ENCODE data around the gene PPP1R13B. TPM values are rescaled to one million over a fixed set of nuclear protein-coding genes. Genes with fewer than 3 reads are reported as not detected.

Gene PPP1R13B
- total RNA-seq, 1 experiment from 2014 or later: 10.3 TPM

DNA sequence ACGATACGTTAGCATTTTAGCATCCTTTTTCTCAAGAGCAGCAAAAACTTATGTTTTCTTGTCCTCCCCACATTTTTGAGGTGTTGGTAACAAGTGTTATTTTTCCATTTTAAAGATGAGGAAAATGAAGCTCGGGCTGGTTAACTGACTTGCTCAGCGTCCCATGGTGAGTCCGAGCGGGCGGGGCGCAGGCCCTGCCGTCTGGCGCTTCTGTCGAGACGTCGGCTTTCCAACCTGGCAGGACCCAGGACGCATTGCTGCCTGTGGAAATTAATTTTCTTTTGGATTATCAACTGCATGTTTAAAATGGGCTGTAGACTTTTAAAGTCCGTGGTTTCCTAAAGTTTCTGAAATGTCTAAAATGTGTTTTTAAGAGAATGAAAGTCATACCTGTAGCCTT, 162.5 kb downstream of the PPP1R13B start:
- TF ChIP-seq JAZF1 (CRISPR knock-in tag; IDR thresholded peaks at IDR 0.05): no peak
- TF ChIP-seq TP53 (CRISPR knock-in tag; IDR thresholded peaks at IDR 0.05): no peak
- TF ChIP-seq GRHL2 (CRISPR knock-in tag; IDR thresholded peaks at IDR 0.05; ENCODE audit: insufficient replicate concordance, severe bottlenecking): no peak
- TF ChIP-seq, protein P1, sequence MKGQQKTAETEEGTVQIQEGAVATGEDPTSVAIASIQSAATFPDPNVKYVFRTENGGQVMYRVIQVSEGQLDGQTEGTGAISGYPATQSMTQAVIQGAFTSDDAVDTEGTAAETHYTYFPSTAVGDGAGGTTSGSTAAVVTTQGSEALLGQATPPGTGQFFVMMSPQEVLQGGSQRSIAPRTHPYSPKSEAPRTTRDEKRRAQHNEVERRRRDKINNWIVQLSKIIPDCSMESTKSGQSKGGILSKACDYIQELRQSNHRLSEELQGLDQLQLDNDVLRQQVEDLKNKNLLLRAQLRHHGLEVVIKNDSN (CRISPR knock-in tag; IDR thresholded peaks at IDR 0.05): no peak
- no peak for TF ChIP-seq EMX1 (CRISPR knock-in tag; IDR thresholded peaks at IDR 0.05)
- TF ChIP-seq ATF1 (CRISPR knock-in tag; IDR thresholded peaks at IDR 0.05): no peak
- no peak for TF ChIP-seq RORB (CRISPR knock-in tag; IDR thresholded peaks at IDR 0.05)
- TF ChIP-seq, protein P2, sequence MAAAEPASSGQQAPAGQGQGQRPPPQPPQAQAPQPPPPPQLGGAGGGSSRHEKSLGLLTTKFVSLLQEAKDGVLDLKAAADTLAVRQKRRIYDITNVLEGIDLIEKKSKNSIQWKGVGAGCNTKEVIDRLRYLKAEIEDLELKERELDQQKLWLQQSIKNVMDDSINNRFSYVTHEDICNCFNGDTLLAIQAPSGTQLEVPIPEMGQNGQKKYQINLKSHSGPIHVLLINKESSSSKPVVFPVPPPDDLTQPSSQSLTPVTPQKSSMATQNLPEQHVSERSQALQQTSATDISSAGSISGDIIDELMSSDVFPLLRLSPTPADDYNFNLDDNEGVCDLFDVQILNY (CRISPR knock-in tag; IDR thresholded peaks at IDR 0.05): no peak
- no peak for TF ChIP-seq ZNF416 (CRISPR knock-in tag; IDR thresholded peaks at IDR 0.05)
- no peak for TF ChIP-seq TCF7 (CRISPR knock-in tag; IDR thresholded peaks at IDR 0.05; ENCODE audit: low read depth)
- TF ChIP-seq, protein P3, sequence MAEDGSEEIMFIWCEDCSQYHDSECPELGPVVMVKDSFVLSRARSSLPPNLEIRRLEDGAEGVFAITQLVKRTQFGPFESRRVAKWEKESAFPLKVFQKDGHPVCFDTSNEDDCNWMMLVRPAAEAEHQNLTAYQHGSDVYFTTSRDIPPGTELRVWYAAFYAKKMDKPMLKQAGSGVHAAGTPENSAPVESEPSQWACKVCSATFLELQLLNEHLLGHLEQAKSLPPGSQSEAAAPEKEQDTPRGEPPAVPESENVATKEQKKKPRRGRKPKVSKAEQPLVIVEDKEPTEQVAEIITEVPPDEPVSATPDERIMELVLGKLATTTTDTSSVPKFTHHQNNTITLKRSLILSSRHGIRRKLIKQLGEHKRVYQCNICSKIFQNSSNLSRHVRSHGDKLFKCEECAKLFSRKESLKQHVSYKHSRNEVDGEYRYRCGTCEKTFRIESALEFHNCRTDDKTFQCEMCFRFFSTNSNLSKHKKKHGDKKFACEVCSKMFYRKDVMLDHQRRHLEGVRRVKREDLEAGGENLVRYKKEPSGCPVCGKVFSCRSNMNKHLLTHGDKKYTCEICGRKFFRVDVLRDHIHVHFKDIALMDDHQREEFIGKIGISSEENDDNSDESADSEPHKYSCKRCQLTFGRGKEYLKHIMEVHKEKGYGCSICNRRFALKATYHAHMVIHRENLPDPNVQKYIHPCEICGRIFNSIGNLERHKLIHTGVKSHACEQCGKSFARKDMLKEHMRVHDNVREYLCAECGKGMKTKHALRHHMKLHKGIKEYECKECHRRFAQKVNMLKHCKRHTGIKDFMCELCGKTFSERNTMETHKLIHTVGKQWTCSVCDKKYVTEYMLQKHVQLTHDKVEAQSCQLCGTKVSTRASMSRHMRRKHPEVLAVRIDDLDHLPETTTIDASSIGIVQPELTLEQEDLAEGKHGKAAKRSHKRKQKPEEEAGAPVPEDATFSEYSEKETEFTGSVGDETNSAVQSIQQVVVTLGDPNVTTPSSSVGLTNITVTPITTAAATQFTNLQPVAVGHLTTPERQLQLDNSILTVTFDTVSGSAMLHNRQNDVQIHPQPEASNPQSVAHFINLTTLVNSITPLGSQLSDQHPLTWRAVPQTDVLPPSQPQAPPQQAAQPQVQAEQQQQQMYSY (CRISPR knock-in tag; IDR thresholded peaks at IDR 0.05): no peak
- ATAC-seq (no peak), DNase-seq (ENCODE audit: low spot score) (no peak)
- ChIA-PET CTCF (no interaction called here), POLR2A (interaction anchor here (0.5 kb wide), 1 partner anchor 27 kb away, joined by 4 read pairs; no protein-coding TSS in a partner anchor)
- no peaks in the 10 kb centered on the region for H3K27me3 Mint-ChIP-seq (ENCODE audit: low read depth)
- H3K27ac Mint-ChIP-seq: no peak overlapping the region
- H3K4me3 Mint-ChIP-seq: no peak overlapping the region
- peaks cover 59% of the 10 kb centered on the region for H3K36me3 Mint-ChIP-seq
- H3K4me1 Mint-ChIP-seq: no peaks in the 10 kb centered on the region; the same call in 1 of the 2 replicates
- H3K9me3 Mint-ChIP-seq: no peaks in the 10 kb centered on the region

DNA sequence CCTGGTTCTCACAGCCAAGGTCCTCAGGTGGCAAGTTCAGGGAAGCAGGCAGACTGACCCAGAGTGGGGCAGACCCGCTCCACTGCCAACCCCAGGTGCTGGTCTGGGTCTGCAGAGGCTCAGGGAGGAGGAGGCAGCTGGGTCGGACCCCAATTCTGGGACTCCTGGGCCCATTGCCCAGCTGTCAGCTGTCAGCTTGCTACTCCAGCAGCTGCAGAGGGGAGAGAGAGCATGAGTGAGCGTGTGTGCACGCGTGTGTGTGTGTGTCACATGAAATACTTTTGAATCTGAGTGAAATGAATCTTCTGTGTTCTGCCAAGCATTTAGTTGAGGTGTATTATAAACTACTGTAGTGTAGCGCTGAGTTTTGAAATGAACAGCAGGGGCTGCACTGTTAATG, 162.9 kb downstream of the PPP1R13B start:
- no peak for DNase-seq (ENCODE audit: low spot score)
- Mint-ChIP-seq H3K4me1 (no peaks in the 10 kb centered on the region; the same call in 1 of the 2 replicates), H3K9me3 (no peaks in the 10 kb centered on the region), H3K27me3 (ENCODE audit: low read depth) (no peaks in the 10 kb centered on the region), H3K27ac (no peak overlapping the region), H3K36me3 (peaks cover 61% of the 10 kb centered on the region), H3K4me3 (no peak overlapping the region)
- ATAC-seq: no peak
- ChIA-PET CTCF (no interaction called here), POLR2A (interaction anchor here (0.5 kb wide), 1 partner anchor 26 kb away, joined by 4 read pairs; no protein-coding TSS in a partner anchor)
- TF ChIP-seq, protein P4, sequence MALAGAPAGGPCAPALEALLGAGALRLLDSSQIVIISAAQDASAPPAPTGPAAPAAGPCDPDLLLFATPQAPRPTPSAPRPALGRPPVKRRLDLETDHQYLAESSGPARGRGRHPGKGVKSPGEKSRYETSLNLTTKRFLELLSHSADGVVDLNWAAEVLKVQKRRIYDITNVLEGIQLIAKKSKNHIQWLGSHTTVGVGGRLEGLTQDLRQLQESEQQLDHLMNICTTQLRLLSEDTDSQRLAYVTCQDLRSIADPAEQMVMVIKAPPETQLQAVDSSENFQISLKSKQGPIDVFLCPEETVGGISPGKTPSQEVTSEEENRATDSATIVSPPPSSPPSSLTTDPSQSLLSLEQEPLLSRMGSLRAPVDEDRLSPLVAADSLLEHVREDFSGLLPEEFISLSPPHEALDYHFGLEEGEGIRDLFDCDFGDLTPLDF (CRISPR knock-in tag; IDR thresholded peaks at IDR 0.05): no peak
- TF ChIP-seq ZNF671 (CRISPR knock-in tag; IDR thresholded peaks at IDR 0.05) (no peak), FOXP1 (CRISPR knock-in tag; IDR thresholded peaks at IDR 0.05; ENCODE audit: borderline replicate concordance) (no peak), CREM (CRISPR knock-in tag; IDR thresholded peaks at IDR 0.05) (no peak), TCF7 (CRISPR knock-in tag; IDR thresholded peaks at IDR 0.05; ENCODE audit: low read depth) (no peak), ZNF423 (CRISPR knock-in tag; IDR thresholded peaks at IDR 0.05) (no peak), ZNF263 (CRISPR knock-in tag; IDR thresholded peaks at IDR 0.05; ENCODE audit: low read depth) (no peak), SMAD4 (CRISPR knock-in tag; IDR thresholded peaks at IDR 0.05) (no peak), ZNF416 (CRISPR knock-in tag; IDR thresholded peaks at IDR 0.05) (no peak)
- TF ChIP-seq, protein P5, sequence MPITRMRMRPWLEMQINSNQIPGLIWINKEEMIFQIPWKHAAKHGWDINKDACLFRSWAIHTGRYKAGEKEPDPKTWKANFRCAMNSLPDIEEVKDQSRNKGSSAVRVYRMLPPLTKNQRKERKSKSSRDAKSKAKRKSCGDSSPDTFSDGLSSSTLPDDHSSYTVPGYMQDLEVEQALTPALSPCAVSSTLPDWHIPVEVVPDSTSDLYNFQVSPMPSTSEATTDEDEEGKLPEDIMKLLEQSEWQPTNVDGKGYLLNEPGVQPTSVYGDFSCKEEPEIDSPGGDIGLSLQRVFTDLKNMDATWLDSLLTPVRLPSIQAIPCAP (CRISPR knock-in tag; IDR thresholded peaks at IDR 0.05): no peak
- TF ChIP-seq, protein P6, sequence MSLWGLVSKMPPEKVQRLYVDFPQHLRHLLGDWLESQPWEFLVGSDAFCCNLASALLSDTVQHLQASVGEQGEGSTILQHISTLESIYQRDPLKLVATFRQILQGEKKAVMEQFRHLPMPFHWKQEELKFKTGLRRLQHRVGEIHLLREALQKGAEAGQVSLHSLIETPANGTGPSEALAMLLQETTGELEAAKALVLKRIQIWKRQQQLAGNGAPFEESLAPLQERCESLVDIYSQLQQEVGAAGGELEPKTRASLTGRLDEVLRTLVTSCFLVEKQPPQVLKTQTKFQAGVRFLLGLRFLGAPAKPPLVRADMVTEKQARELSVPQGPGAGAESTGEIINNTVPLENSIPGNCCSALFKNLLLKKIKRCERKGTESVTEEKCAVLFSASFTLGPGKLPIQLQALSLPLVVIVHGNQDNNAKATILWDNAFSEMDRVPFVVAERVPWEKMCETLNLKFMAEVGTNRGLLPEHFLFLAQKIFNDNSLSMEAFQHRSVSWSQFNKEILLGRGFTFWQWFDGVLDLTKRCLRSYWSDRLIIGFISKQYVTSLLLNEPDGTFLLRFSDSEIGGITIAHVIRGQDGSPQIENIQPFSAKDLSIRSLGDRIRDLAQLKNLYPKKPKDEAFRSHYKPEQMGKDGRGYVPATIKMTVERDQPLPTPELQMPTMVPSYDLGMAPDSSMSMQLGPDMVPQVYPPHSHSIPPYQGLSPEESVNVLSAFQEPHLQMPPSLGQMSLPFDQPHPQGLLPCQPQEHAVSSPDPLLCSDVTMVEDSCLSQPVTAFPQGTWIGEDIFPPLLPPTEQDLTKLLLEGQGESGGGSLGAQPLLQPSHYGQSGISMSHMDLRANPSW (CRISPR knock-in tag; conservative IDR thresholded peaks at IDR 0.05; ENCODE audit: low read depth): no peak
- TF ChIP-seq, protein P7, sequence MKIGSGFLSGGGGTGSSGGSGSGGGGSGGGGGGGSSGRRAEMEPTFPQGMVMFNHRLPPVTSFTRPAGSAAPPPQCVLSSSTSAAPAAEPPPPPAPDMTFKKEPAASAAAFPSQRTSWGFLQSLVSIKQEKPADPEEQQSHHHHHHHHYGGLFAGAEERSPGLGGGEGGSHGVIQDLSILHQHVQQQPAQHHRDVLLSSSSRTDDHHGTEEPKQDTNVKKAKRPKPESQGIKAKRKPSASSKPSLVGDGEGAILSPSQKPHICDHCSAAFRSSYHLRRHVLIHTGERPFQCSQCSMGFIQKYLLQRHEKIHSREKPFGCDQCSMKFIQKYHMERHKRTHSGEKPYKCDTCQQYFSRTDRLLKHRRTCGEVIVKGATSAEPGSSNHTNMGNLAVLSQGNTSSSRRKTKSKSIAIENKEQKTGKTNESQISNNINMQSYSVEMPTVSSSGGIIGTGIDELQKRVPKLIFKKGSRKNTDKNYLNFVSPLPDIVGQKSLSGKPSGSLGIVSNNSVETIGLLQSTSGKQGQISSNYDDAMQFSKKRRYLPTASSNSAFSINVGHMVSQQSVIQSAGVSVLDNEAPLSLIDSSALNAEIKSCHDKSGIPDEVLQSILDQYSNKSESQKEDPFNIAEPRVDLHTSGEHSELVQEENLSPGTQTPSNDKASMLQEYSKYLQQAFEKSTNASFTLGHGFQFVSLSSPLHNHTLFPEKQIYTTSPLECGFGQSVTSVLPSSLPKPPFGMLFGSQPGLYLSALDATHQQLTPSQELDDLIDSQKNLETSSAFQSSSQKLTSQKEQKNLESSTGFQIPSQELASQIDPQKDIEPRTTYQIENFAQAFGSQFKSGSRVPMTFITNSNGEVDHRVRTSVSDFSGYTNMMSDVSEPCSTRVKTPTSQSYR (CRISPR knock-in tag; IDR thresholded peaks at IDR 0.05): no peak

Measured in WTC11 (cell line).